Ectodermal cell (in vitro differentiated cells): ENCODE measurements around the gene EYA2.

Source experiments
- H3K27ac ChIP-seq: 2 replicates; pipeline ENCODE4 v1.7.0; 2013; ENCODE audit warnings: mild to moderate bottlenecking, low read depth, low read length; ENCODE audit not compliant: insufficient read depth, poor library complexity, severe bottlenecking
- H3K27me3 ChIP-seq: 2 replicates; pipeline ENCODE4 v1.7.0; 2013; ENCODE audit warnings: mild to moderate bottlenecking, low read length; ENCODE audit not compliant: insufficient read depth, control insufficient read depth, poor library complexity, severe bottlenecking
- H3K36me3 ChIP-seq: one replicate; pipeline ENCODE4 v1.7.0; 2013; ENCODE audit warnings: low read length; ENCODE audit not compliant: control insufficient read depth, insufficient read depth
- H3K4me1 ChIP-seq: one replicate; pipeline ENCODE4 v1.7.0; 2013; ENCODE audit warnings: low read length; ENCODE audit not compliant: control insufficient read depth, insufficient read depth
- H3K4me3 ChIP-seq: 2 replicates; pipeline ENCODE4 v1.7.0; 2013; ENCODE audit warnings: low read depth, low read length, control low read depth; ENCODE audit not compliant: insufficient read depth
- H3K9me3 ChIP-seq: 2 replicates; pipeline ENCODE4 v1.7.0; 2013; ENCODE audit warnings: mild to moderate bottlenecking, low read length, moderate library complexity; ENCODE audit not compliant: control insufficient read depth
- WGBS, 2 experiments: methylation state at CpG; one replicate each; pipeline ENCODE4 v1.1.7; 2013; ENCODE audit warnings: missing lambda C conversion rate in 2 of 2; 5-methylcytosine and 5-hydroxymethylcytosine counted together

Gene EYA2

DNA sequence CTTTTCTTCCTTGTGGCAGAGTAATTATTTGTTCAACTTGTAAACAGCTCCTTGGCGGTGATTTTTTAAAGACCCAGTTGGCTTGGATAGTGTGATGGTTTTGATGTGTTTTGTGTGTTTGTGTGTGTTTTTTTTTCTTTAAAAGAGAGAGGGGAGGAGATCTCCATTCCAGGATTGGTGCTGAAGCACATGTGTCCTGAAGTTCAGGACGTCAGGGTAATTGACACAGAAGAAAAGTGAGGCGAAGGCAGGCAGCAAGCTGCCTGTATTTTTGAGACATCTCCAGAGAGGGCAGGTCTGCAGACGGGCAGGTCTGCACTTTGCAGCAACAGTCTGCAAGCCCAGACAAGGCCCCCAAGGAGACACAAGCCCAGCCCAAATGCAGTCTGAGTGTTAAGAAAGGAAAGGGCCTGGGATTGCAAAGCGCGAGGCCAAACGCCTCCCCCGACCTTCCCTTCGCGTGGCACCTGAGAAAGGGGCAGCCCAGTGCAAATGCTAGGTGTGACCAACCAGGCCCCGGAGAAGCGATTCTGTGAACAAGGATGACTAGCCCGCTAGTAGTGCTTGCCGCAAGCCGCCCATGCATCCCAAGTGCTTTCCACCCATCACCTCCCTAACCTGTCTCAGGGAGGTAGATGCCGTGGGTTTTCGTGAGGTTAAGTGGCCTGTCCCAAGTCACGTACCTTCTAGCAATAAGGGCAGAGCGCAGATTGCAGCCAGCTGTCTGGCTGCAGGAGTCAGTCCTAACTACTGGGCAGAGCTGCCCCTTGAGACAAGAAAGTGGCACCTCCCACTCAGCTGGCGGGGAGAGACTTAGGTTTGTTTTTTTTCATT lies 231.3 kb downstream of the EYA2 start:
- no peaks in the 10 kb centered on the region for H3K27me3 ChIP-seq
- H3K36me3 ChIP-seq = no peaks in the 10 kb centered on the region
- peak overlapping the region; percentile 72 for H3K27ac ChIP-seq
- peaks cover 28% of the 10 kb centered on the region for H3K4me1 ChIP-seq
- 74 to 76% methylated on average over 20 of the region's 20 CpGs for WGBS, 2 experiments
- H3K4me3 ChIP-seq = no peak overlapping the region
- no peaks in the 10 kb centered on the region for H3K9me3 ChIP-seq

DNA sequence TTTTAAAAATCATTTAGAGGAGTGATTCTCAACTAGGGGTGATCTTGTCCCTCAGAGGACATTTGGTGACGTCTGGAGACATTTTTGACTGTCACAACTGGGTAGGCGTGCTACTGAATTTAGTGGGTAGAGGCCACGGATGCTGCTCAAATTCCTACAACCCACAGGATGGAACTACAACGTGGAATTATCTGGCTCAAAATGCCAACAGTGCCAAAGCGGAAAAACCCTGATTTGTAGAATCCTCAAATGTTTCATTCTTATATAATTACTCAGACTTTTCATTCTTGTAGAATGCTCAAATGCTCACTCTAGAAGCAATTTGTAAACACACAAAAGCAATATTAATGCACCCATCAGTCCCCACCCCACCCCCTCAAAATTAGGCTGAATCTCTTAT lies 232.1 kb downstream of the EYA2 start:
- Histone ChIP-seq H3K9me3 (no peaks in the 10 kb centered on the region), H3K27ac (no peak overlapping the region), H3K36me3 (no peaks in the 10 kb centered on the region), H3K4me1 (peaks cover 28% of the 10 kb centered on the region), H3K4me3 (no peak overlapping the region), H3K27me3 (no peaks in the 10 kb centered on the region)
- 91 to 92% methylated on average over 5 of the region's 5 CpGs for WGBS, 2 experiments

DNA sequence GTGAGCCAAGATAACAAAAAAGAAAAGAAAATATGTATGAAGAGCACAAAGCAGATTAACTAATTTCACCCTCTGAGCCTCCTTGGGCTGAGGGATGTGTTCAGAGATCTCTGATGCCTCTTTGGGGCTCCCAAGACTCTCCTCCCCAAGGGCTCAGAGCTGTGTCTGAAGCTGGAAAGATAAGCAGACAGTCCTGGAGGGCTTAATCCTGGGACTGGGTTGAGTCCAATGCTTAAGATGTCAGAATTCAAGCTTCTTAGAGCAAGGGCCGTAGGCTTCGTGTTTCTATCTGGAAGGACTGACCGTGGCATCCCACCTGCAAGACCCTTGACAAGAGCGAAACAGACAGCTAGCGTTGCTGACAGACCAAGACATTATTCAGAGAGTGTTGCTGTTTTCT lies 232.9 kb downstream of the EYA2 start:
- Histone ChIP-seq H3K27ac (no peak overlapping the region), H3K9me3 (no peaks in the 10 kb centered on the region)

DNA sequence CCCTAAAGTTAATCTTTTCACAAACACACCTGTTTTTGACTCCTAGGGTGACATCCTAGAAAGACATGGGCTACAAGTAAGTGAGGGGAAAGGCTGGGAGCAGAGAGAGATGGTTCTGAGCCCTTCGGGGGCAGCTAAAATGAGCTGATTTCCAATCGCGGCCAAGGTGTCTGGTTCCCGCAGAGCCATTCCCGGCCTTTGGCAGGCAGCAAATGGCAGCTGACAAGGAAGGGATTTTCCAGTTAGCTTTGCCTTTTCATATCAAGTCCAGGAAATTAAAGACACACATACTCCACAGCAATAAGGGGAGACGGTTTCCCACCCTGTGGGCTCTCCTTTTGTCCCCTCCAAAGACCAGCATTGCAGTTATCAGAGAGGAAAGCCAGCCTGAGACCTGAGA lies 233.4 kb downstream of the EYA2 start:
- Histone ChIP-seq H3K4me3 (no peak overlapping the region), H3K9me3 (no peaks in the 10 kb centered on the region), H3K36me3 (no peaks in the 10 kb centered on the region), H3K27me3 (no peaks in the 10 kb centered on the region), H3K4me1 (peaks cover 28% of the 10 kb centered on the region), H3K27ac (no peak overlapping the region)
- 66 to 79% methylated on average over 6 of the region's 6 CpGs for WGBS, 2 experiments

More for the DNA sequence above, 232.9 kb downstream of the EYA2 start:
- Histone ChIP-seq H3K4me3 (no peak overlapping the region), H3K36me3 (no peaks in the 10 kb centered on the region), H3K27me3 (no peaks in the 10 kb centered on the region), H3K4me1 (peaks cover 28% of the 10 kb centered on the region)
- 89 to 96% methylated on average over 5 of the region's 5 CpGs for WGBS, 2 experiments

DNA sequence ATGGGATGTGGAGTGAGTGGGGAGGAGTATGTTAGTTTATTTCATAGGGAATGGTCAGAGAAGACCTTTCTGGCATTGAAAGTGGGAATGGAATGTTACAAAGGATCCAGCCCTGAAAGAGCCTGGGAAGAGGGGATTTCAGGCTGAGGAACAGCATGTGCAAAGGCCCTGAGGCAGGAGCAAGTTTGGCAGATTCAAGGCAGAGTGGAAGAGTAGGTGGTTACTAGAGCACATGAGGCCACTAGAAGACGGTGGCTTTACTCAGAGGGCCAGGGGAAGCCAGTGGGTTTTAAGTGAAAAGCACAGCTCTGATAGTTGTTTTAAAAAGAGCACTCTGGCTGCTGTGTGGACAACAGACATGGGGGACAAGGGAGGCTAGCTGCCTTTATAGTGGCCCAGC lies 234.7 kb downstream of the EYA2 start:
- no peak overlapping the region for H3K27ac ChIP-seq
- H3K4me3 ChIP-seq = no peak overlapping the region
- H3K9me3 ChIP-seq = no peaks in the 10 kb centered on the region
- H3K27me3 ChIP-seq = no peaks in the 10 kb centered on the region
- H3K36me3 ChIP-seq = no peaks in the 10 kb centered on the region
- WGBS, 2 experiments = 87 to 90% methylated on average over 1 of the region's 1 CpG
- H3K4me1 ChIP-seq = peaks cover 28% of the 10 kb centered on the region

DNA sequence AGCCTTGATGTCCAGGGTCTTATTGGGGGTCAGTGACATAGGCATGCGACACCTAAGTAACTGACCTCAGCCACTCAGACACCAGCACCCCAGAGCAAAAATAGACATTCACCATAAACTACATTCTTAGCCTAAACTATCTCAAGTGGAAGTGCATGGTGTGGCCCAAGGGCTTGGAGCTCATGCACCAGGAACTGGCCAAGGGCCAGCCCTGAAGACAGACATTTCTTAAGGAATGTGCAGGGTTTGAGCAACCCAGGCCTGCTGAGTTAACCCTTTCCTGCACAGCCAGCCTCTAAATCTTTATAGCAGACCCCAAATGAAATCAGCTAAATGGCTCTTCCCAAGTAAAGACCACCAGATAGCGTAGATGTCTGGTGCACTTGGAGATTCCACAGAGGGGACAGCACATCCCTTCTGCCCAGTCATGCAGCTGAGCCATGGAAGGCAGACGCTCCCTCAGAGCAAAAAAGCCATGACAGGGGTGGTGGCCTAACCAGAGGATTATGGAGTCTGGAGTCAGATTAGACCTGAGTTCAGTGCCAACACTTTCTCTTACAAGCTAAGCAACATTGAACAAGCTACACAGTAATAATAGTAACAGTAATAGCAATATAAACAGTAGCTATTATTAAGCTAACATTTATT lies 239.3 kb downstream of the EYA2 start:
- H3K4me3 ChIP-seq = no peak overlapping the region
- no peaks in the 10 kb centered on the region for H3K27me3 ChIP-seq
- H3K9me3 ChIP-seq = no peaks in the 10 kb centered on the region
- H3K27ac ChIP-seq = no peak overlapping the region
- no peaks in the 10 kb centered on the region for H3K36me3 ChIP-seq
- WGBS, 2 experiments = 91 to 92% methylated on average over 3 of the region's 3 CpGs
- peaks cover 12% of the 10 kb centered on the region for H3K4me1 ChIP-seq

DNA sequence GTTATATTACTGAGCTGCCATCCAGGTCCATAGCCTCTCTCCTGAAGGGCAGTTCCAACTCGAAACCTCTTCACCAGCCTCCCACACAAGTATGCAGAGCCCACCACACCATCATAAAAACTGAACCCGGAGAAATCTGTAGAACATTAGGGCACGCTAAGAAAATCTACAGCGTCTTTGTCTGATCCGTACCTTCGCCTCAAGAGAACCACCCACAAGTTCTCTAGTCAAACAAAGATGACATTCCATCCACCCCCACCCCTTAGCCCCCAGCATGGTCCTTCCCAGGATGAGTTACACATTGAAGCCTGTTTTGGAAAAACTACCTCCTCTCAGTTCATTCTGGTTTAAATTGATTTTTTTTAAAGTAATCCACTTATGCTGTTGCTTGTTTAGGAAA lies 242.1 kb downstream of the EYA2 start:
- H3K27me3 ChIP-seq = no peaks in the 10 kb centered on the region
- WGBS, 2 experiments = 75 to 85% methylated on average over 6 of the region's 6 CpGs
- peaks cover 2% of the 10 kb centered on the region for H3K9me3 ChIP-seq
- H3K36me3 ChIP-seq = no peaks in the 10 kb centered on the region
- H3K4me1 ChIP-seq = peaks cover 12% of the 10 kb centered on the region
- H3K27ac ChIP-seq = no peak overlapping the region
- H3K4me3 ChIP-seq = no peak overlapping the region

DNA sequence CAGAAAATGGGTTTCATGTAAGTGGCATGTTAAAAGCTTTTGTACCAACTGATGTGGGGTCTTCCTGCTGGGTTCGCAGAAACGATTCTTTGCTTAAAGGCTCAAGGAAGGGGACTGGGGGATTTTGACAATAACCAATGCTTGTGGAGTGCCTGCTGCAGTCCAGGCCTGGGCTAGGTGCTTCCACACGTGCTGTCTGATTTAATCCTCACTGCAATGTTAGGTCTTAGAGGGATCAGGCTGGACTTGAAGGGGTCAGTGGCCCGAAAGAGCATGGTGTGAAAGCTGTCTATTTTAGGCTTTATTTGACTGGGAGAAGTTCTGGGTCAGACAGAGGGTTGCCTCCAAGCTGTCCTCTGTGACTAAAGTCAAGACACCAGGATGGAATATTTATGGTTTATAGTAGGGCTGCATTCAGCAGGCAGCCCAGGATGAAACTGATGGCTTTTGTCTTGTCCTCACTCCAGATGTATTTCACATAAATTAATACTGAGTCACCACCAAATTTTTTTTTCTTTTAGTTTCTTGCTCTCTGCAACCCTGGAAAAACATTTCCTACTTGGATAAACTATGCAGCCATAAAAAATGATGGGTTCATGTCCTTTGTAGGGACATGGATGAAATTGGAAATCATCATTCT lies 242.7 kb downstream of the EYA2 start:
- Histone ChIP-seq H3K27me3 (no peaks in the 10 kb centered on the region), H3K9me3 (peaks cover 2% of the 10 kb centered on the region), H3K4me1 (peaks cover 12% of the 10 kb centered on the region), H3K4me3 (no peak overlapping the region), H3K36me3 (no peaks in the 10 kb centered on the region), H3K27ac (no peak overlapping the region)
- WGBS, 2 experiments = 46 to 53% methylated on average over 4 of the region's 4 CpGs

DNA sequence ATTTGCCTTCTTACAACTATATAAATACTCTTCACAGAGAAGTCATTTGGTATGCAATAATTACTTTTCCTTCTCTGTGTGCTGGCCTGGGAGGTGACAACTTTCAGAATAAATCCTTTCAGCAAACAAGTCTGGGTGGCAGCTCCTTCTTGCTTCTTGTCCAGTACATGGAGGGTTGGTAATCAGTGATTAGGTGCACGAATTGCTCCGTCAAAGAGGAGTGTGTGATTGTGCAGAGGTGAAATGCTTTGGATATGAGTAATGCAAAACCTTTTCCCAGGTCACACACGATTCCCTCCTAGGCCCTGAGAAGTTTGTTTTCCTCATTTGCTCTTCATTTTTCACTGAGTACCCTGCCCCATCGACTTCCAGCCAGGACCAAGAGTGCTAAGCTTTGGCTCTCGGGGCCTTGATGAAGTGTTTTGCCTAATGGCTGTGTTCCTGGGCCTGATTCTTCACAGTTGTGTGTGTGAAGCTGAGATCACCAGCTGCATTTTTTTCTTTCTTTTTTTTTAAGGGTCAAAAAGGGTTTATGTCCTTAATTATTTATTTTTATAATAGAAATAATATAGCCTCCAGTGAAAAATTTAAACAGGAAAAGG lies 245.4 kb downstream of the EYA2 start:
- Histone ChIP-seq H3K9me3 (peaks cover 2% of the 10 kb centered on the region), H3K27ac (no peak overlapping the region), H3K4me1 (peaks cover 12% of the 10 kb centered on the region), H3K36me3 (no peaks in the 10 kb centered on the region), H3K27me3 (no peaks in the 10 kb centered on the region), H3K4me3 (no peak overlapping the region)
- WGBS, 2 experiments = 88 to 92% methylated on average over 5 of the region's 5 CpGs

DNA sequence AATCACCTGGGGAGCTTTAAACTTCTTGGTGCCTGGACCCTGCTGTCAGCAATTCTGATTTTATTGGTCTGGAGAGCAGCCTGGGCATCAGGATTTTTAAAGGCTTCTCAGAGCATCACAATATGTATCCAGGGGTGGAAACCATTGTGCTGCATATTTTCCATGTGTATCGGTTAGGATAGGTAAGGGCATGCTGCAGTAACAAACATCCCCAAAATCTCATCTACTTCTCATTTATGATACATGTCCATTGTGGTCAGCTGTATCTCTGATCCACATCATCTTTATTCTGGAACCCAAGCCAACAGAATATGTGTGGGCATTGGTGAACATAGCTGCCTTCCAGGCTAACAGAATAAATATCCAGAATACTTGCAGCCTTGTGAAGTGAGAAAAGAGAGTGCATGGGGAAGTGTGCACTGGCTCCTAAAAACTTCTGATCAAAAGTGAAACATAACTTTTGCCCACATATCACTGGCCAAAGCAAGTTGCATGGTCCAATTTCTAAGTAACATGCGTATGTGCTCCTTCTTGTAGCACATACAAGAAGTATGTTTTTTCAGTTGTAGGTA lies 246.8 kb downstream of the EYA2 start:
- H3K4me3 ChIP-seq = no peak overlapping the region
- H3K36me3 ChIP-seq = no peaks in the 10 kb centered on the region
- WGBS, 2 experiments = 90 to 98% methylated on average over 2 of the region's 2 CpGs
- peaks cover 12% of the 10 kb centered on the region for H3K4me1 ChIP-seq
- H3K9me3 ChIP-seq = peaks cover 2% of the 10 kb centered on the region
- H3K27ac ChIP-seq = no peak overlapping the region
- H3K27me3 ChIP-seq = no peaks in the 10 kb centered on the region
